Kidney glomerular epithelial cell (primary cell): ENCODE measurements around the gene SIRT1.
"Not testable (repeated sequence)": the region's sequence is repeated elsewhere in the genome, so short reads cannot be mapped to it uniquely, and the experiment has no call there.

Experiments
- DNase-seq: peaks from one replicate; lab custom pipeline; 2025; lab: John Stamatoyannopoulos, UW

SIRT1 gene

GRCh38 chr10:67877421-67877820 is 7.0 kb upstream of the SIRT1 start:
- not testable (repeated sequence) for DNase-seq

DNA sequence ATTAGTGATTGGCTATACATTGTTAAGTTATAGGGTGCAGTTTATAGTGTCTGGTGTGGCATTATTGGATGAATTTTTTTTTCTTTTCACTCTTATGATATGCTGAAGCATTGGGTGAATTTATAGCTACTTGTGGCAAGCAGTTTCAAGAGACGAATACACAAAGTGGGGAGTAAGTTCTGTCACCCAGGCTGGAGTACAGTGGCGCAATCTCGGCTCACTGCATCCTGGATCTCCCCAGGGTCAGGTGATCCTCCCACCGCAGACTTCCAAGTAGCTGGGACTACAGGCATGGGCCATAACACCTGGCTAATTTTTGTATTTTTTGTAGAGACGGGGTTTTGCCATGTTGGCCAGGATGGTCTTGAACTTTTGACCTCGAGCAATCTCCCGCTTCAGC is 6.3 kb upstream of the SIRT1 start:
- DNase-seq = no peak

DNA sequence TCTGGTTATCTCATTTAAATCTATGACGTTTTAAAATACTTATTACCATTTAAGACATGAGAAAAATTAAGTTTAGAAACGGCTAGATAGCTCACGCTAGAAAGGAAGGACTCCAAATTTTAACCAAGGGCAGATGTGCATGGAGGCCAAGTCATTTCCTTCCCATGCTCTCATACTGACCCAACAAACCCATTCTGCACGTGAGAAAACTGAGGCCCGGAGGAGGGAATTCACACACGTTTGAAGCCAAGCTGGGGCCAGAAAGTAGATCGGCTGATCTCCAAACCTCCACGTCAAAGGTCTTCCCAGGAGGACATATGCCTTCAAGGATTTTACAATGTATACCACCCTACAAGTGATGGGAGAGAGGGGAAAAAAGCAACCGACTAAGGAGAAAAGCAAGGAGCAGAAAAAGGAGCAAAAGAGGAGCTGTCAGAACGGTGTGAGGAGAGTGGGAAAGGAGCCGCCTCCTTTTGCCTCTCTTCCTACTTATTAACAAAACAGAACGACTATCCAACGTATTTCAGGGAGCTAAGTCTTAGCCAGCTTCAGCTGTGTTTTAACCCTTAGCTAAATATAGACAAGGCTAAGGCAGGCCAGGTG is 645 bp upstream of the SIRT1 start:
- peak; percentile 76 for DNase-seq

- peak; percentile 80 for DNase-seq
Observed at GRCh38 chr10:67884842-67885670, 600 bp downstream of the SIRT1 start.

GRCh38 chr10:67893637-67894036 is 9.2 kb downstream of the SIRT1 start:
- DNase-seq = no peak

GRCh38 chr10:67903581-67903980 is 19.1 kb downstream of the SIRT1 start:
- DNase-seq = no peak

DNA sequence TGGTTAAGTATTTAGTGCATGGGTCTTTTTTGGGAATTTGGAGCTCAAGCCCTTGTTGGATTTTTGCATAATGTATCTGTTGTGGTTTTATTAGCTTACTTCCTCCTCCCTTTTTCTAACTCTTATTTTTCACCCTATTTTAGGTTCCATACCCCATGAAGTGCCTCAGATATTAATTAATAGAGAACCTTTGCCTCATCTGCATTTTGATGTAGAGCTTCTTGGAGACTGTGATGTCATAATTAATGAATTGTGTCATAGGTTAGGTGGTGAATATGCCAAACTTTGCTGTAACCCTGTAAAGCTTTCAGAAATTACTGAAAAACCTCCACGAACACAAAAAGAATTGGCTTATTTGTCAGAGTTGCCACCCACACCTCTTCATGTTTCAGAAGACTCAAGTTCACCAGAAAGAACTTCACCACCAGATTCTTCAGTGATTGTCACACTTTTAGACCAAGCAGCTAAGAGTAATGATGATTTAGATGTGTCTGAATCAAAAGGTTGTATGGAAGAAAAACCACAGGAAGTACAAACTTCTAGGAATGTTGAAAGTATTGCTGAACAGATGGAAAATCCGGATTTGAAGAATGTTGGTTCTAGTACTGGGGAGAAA is 28.0 kb downstream of the SIRT1 start:
- no peak for DNase-seq

DNA sequence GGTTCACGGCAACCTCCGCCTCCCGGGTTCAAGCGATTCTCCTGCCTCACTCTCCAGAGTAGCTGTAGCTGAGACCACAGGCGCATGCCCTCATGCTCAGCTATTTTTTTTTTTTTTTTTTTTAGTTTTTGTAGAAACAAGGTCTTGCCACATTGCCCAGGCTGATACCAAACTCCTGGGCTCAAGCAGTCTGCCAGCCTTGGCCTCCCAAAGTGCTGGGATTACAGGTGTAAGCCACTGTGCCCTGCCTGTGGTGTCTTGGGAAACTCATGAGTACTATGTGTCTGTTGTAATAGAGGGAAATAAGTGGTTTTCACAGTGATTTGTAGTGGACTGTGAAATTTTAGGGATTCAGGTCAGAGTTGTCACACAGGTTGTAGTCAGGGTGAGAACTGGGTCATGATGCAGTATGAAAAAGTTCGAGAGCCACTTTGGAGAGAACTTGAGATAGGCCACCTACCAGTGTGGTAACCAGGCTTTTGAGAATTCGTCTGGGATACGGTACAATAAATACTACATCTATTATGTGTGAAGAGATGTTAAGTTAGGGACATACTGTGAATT is 30.4 kb downstream of the SIRT1 start:
- DNase-seq = no peak

GRCh38 chr10:67917169-67917568 is 32.7 kb downstream of the SIRT1 start:
- no peak for DNase-seq

DNA sequence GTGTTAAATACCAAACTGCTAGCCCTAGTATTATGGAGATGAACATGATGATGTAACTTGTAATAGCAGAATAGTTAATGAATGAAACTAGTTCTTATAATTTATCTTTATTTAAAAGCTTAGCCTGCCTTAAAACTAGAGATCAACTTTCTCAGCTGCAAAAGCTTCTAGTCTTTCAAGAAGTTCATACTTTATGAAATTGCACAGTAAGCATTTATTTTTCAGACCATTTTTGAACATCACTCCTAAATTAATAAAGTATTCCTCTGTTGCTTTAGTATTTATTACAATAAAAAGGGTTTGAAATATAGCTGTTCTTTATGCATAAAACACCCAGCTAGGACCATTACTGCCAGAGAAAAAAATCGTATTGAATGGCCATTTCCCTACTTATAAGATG is 33.2 kb downstream of the SIRT1 start:
- no peak for DNase-seq

DNA sequence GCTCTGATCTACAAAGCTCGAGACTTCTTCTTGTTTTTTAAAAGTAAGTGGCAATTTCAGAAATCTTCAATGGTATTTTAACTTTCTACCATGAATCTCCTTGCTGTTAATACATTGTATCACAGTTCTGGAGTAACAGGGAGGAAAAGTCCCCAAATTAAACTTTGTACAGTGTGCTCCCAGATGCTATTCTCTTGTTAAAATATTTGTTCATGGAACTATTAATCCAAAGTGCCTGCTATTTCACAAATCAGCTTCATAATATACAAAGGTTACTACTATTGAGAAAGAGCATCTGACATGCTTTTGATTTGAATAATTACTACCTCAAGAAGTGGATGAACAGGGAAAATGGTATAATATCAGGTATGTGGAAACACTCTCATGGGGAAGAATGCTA is 36.6 kb downstream of the SIRT1 start:
- no peak for DNase-seq

DNA sequence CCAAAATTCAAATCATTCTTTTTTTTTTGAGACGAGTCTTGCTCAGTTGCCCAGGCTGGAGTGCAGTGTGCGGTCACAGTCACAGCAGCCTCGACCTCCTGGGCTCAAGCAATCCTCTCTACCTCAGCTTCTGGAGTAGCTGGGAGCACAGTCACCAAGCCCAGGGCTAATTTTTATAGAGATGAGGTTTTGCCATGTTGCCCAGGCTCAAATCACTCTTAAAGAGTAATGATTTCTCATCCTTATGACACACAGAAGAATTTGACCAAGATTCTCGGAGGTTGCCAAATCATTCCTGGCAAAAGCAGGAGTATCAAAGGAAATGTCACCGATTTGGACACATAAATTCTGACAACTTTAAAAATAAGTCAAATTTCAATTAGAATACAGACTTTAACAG is 39.1 kb downstream of the SIRT1 start:
- DNase-seq = no peak

GRCh38 chr10:67924136-67924535 is 39.7 kb downstream of the SIRT1 start:
- no peak for DNase-seq

- no peak for DNase-seq
Observed at GRCh38 chr10:67925449-67926005, 41.1 kb downstream of the SIRT1 start.

- DNase-seq = no peak
Observed at GRCh38 chr10:67926951-67927350, 42.5 kb downstream of the SIRT1 start.

DNA sequence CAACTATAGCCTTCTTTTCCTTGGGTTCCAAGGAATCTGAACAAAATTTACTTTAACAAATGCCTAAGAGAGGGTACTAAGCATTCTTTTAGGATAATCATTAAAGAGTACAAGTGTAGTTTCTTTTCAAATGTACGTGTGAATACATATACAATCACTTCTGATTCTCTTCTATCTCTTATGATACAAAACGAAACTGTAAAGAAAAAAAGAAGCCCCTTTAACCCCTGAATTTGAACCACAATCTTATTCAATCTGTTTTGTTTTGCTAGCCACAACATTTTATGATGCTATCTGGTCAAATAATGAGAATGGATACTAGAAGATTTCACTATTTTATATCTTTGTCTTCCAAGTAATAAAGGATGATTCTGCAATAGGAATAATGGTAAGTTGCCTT is 48.7 kb downstream of the SIRT1 start:
- DNase-seq = no peak

DNA sequence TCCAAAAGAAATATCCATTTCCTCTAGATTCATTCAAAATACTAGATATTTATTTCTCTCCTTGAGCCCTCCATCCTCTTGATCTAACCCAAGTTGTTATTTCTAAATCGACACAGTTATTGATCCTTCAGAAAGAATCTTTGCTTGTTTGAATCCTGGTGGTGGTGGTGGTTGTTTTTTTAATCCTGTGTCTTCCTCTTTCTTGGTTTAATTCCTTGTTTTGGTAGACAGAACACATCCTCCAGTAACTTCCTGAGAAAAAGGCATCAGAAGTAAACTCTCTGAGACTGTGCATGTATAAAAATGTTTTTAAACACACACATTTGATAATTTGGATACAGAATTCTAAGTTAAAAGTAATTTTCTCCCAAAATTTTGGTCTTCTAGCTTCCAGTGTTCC is 49.9 kb downstream of the SIRT1 start:
- DNase-seq = no peak

- no peak for DNase-seq
Observed at GRCh38 chr10:67935223-67935622, 50.8 kb downstream of the SIRT1 start.

DNA sequence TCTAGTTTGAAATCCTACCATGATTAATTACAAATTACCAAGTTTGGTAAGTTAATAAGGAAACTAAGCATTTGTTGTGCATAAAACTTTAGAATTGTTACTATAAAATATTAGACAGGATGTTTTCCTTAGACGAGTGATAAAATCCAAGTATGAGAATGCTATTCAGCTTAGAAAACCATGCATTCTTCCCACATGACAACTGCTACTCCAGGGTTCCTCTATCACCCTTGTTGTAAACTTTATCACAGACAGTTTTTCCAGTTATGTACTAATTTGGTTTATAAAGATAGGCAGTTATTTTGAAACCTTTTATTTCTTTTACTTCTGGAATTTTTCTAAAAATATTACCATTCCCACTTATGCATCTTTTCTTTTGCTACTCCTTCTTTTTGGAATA is 52.0 kb downstream of the SIRT1 start:
- DNase-seq = no peak

- DNase-seq = no peak
Observed at GRCh38 chr10:67943917-67944316, 59.5 kb downstream of the SIRT1 start.

- DNase-seq = no peak
Observed at GRCh38 chr10:67955614-67956013, 71.2 kb downstream of the SIRT1 start.

DNA sequence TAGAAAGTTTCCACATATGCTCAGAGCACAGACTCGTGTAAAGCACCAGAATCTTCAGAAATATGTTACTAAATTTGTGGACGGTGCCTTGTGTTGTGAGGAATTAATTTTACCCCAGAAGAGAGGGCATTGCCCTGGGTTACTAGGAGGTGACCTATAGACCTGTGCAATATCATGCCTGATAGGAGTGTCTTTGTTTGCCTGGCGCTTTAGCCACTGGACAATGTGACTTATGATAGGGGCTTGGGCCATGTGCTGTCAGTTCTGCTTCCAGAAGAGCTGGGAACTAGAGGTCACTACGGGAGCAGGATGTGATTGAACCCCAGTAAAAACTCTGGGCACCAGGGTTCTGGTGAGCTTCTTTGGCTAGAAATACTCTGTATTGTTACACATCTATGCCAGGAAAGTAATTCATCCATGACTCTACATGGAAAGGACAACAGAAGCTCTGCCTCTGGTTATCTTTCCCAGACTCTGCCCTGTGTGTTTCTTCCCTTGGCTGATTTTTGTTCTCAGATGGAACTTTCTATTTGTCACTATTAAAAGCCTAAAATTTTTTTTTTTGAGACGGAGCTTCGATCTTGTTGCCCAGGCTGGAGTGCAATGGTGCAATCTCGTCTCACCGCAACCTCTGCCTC is 75.5 kb downstream of the SIRT1 start:
- DNase-seq = no peak
